GM21529 (cell line): Measurements from ENCODE around the gene WDR59.
"Not testable (repeated sequence)": the region's sequence is repeated elsewhere in the genome, so short reads cannot be mapped to it uniquely, and the experiment has no call there.

Source experiments
- ATAC-seq: cut with Tn5 transposase; IDR thresholded peaks from one replicate; pipeline ENCODE4 v1.9.1; 2021; ENCODE audit not compliant: unreplicated experiment

The WDR59 gene

DNA sequence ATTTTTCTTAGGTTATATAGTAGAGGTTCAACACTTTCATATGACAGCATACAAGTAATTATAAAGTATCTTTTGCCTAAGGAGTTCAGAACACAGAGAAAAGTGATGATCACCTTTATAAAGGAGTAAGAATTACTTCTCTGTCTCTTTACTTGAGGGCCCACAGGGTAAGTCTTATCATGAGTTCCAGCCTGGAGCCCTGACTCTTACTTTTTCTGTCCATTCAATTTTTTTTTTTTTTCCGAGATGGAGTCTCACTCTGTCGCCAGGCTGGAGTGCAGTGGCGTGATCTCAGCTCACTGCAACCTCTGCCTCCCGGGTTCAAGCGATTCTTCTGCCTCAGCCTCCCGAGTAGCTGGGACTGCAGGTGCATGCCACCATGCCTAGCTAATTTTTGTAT is 28.2 kb upstream of the WDR59 start:
- ATAC-seq, result not testable (repeated sequence)

DNA sequence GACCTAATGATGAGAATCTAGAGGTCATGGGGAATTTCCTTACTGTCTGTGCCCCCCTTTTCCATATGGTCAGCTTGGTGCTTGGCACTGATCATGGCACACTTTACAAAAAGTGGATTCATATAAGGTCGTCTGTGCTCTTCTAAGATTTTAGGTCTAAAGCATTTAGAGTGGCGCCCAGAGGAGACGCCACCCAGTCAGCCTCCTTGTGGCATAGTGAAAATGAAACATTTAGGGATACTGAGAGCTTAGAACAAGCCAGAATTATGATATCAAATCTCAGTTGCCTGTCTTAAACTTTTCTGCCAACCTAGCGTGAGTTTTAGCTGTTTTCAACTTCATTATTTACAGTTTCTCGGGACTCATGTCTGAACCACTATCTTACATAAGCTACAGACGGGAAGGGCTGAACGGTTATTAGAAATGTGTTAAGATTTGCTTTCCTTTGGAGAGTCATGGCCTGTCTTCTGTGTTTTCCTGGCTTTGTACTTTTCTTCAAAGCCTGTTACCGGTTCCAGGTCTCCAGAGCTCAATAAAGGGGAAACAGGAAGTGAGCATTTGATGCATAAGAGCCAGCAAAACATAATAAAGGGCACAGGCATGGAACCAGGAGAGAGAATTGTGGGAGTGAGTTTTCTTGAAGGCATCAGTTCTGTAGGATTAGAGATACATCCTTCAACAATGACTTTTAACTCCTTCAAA is 27.6 kb upstream of the WDR59 start:
- peak; percentile 29 for ATAC-seq

DNA sequence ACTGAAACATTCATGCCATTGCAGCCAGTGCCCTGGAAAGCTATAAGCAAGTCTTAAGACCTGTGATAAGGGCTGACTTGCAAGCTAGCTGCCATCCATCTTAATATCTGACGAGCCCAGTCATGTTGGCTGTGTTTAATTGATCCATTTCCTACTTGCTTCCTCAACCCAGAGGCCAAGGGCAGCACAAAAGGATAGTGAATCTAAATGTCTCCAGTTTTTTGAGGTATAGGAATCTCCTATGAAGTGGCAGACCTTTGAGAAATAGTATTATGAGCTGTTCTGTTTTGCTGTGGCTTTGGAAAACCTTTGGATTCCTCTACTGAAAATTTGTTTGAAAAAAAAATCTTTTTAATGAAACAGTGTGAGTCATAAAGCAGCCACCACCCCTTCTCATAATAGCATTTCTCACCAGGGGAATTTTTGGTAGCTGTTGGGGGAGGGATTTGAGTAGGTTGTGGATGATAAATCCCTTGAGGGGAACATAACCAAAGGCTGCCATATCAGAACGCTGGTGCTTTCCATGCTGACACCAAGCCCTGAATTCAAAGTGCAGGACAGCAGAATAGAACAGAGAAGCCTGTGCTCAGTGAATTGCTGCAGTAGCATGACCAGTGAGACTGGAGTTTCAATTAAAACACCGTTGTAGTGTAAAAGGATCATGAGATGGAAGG is 26.8 kb upstream of the WDR59 start:
- peak; percentile 62 for ATAC-seq

DNA sequence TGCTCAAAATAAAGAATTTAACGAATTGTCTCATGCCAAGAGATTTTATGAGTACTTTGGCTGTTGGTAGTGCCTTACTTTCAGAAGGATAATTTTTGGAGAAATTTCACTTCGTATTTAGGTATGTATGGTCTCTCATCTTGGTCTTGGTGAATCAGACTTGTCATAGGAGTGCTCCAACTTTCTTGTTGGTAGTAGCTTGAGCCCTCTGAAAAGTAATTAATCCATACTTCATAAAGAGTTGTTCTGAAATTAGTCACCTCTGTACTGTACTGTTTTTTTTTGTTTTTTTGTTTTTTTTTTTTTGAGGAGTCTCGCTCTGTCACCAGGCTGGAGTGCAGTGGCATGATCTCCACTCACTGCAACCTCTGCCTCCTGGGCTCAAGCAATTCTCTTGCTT is 25.5 kb upstream of the WDR59 start:
- no peak for ATAC-seq

DNA sequence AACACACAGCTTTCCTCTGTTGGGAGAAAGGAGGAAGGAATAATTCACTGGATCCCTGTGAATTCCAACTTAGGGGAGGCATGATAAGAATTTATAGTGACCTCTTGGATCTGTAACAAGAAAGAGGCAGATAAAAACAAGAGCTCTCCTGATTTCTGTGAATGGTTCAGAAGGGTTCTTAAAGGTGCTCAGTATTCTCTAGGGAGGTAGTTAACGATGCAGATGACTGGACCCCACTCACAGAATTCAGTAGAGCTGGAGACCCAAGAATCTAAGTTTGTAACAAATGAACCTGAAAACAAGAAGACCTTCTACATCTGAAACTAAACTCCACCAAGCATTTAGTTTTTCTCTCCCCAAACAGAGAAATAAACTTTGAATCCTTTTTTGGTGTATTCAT is 22.5 kb upstream of the WDR59 start:
- no peak for ATAC-seq

DNA sequence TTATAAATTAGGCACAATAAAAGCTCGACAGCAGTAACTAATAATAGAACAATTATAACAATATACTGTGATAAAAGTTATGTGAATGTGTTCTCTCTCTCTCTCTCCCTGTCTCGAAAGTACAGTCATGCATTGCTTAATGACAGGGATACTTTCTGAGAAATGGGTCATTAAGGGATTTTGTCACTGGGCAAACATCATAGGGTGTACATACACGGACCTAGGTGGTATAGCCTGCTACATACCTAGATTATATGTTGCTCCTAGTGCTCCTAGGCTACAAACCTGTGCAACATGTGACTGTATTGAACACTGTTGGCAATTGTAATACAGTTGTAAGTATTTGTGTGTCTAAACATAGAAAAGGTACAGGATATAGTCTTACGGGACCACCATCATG is 20.8 kb upstream of the WDR59 start:
- no peak for ATAC-seq

DNA sequence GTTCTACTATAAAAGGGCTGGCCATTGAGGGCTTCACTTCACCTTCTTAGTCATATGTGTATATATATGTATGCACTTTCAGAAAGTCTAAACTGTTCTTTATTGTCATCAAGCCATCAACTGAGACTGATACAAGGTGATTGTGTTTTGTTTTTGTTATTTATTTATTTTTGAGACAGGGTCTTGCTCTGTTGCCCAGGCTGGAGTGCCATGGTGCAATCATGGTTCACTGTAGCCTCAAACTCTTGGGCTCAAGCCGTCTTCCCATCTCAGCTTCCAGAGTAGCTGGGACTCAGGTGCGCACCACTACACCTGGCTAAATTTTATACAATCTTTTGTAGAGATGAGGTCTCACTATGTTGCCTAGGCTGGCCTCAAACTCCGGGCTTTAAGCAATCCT is 19.5 kb upstream of the WDR59 start:
- no peak for ATAC-seq

DNA sequence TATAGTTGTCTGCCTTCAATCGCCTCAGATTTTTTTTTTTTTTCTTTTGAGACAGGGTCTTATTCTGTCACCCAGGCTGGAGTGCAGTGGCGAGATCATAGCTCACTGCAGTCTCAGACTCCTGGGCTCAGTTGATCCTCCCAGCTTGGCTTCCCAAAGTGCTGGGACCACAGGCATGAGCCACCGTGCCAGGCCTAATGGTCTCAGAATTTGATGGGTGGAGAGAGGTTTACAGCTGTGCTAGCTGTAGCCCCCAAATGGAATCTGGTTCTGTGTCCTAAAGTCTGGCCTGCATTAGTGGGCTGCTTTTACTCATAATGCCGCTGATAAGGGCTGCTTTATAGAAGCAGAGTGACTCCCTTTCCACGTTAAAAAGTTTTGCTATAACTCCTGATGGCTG is 19.0 kb upstream of the WDR59 start:
- no peak for ATAC-seq

DNA sequence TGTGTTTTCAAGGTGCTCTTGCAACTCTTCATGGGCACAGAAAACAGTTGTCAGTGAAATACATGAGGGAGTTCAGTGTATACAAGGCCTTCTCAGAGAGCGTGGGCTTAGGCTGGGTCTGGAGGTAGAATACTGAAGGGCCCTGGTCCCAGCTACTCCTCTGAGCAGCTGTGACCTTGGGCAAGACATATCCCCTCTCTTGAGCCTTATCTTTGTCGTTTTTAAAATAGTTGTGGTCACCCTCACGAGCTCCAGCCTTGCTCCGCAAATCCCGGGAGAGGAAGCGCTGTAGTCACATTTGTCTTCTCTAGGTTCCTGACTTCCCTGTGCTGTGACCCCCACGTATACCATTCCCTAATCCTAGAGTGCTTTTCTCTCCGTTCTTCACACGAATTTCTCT is 17.6 kb upstream of the WDR59 start:
- ATAC-seq, result no peak

DNA sequence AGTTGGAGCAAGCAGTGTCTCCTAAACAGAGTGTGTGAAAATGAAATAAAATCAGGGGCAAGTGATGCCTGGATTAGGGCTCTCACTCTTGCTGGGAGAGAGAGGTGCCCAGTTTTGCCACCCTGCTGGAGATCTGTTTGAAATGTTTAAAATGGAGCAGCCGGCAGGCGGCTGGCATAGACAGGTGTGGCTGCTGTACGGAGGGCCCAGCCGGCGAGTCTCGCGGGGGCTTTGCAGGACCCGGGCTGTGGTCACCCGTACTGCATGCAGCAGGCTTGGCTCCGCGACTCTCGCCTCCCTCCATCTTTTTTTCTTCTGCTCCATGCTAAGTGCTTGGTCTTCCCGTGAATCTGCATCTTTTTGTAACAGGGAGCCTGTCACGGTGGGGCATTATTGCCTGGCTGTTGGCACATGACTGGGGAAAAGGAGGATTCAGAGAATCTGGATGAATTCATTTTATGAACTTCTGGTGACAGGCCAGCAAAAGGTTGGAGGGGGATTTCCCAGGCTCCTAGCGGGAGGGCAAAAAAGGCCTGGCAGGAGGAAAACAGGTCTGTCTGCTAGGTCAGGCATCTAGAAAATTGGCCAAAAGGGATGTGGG is 15.7 kb upstream of the WDR59 start:
- ATAC-seq, result no peak

DNA sequence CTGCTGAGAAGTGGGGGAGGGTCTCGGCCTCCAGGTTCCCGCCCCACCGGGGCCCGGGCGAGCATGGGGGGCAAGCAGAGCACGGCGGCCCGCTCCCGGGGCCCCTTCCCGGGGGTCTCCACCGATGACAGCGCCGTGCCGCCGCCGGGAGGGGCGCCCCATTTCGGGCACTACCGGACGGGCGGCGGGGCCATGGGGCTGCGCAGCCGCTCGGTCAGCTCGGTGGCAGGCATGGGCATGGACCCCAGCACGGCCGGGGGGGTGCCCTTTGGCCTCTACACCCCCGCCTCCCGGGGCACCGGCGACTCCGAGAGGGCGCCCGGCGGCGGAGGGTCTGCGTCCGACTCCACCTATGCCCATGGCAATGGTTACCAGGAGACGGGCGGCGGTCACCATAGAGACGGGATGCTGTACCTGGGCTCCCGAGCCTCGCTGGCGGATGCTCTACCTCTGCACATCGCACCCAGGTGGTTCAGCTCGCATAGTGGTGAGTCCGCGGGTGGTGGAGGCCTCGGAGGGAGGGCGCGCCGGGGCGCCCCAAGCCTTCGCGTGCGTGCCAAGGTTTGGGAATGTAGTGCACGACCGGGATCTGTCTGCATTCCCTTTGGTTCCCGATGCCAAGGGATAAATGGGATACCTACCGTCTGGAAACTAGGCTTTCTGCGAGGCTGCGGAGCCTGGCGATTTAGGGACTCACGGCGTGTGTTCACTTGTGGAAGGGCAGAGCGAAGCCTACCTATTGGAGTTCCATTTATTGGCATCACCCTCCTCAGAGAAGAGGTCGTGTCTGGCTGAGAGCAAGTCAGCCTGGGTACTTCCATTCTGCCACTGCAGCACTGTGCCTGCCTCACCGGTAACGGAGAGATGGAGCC is 14.9 kb upstream of the WDR59 start:
- no peak for ATAC-seq

DNA sequence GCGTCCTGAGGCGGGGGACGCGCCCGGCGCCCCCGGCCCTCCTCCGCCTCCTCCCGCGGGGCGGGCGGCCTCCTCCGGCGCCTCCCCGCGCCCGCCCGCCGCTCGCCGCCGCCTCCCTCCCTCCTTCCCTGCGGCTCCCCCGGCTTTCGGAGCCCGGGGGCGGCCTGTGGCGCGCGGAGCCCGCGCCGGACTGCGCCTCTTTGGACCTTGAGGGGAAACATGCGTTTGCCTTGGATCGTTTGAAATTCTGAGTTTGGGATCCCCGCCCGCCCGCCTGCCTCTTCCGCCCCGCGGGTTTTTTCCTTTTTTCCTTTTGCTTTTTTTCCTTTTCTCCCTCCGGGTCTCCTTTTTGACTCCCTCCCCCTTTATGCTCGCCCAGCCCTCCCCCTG is 14.3 kb upstream of the WDR59 start:
- ATAC-seq, result peak; percentile 34

DNA sequence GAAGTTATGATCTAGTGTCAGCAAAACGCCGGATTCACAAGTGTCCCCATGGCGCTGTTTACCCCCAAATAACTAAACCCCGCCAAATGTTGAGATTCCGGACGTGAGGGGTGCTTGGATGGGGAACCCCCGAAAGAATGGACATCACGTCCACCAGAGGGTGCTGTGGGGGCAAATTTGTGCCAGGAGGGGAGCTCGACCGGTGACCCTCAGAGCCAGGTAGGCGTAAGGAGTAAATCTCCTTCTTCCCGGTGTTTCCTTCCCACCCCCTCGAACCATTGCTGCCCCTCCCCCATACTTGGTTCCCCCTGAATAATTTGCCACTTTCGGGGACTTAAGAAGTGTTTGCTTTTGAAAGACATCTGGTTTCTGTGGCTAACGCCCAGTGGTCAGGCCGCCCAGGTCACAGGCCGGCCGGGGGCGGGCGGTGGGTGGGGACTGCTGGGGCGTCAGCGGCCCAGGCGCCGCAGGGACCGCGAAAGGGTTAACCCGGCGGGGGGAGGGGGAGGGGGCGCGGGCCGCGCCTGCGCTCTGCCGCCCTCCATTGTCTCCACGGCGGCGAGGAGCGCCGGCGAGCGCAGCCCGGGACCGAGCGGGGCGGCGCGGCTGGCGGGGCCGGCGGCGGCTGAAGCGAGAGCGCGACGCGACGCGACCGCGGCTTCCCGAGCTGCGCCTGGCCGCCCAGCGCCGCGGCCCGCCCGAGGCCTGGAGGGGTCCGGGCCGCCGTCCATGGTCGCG is 13.7 kb upstream of the WDR59 start, which contains the start of gene ZNRF1:
ZNRF1 (plus strand) TSS at position 544 of the 738 bp plus-strand sequence. CDS start 648 bp downstream, outside the sequence.
- peak; percentile 67 for ATAC-seq

DNA sequence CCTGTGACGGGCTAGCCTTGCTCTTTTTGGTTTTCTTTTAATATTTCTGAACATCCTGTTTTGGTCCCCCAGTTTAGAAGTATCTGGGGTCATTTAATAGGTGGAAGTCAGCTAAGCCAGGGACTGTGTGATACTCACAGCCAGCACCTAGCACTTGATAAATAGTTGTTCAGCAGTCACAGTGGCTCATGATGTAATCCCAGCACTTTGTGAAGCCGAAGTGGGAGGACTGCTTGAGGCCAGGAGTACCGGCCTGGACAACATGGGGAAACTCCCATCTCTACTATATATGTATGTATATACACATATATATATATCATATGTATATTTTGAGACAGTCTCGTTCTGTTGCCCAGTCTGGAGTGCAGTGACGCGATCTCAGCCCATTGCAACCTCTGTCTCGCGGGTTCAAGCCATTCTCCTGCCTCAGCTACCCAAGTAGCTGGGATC is 12.1 kb upstream of the WDR59 start:
- no peak for ATAC-seq

DNA sequence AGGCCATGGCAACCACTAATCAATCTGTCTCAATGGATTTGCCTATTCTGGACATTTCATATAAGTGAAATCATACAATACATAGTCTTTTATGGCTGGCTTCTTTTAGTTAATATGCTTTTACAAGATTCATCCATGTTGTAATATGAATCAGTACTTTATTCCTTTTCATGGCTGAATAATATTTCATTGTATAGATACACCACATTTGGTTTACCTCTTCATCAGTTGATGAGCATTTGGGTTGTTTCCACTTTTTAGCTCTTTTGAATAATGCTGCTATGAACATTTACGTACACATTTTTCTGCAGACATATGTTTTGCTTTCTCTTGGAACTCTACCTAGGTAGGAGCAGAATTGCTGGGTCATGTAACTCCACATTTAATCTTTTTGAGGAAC is 11.1 kb upstream of the WDR59 start:
- ATAC-seq, result no peak

DNA sequence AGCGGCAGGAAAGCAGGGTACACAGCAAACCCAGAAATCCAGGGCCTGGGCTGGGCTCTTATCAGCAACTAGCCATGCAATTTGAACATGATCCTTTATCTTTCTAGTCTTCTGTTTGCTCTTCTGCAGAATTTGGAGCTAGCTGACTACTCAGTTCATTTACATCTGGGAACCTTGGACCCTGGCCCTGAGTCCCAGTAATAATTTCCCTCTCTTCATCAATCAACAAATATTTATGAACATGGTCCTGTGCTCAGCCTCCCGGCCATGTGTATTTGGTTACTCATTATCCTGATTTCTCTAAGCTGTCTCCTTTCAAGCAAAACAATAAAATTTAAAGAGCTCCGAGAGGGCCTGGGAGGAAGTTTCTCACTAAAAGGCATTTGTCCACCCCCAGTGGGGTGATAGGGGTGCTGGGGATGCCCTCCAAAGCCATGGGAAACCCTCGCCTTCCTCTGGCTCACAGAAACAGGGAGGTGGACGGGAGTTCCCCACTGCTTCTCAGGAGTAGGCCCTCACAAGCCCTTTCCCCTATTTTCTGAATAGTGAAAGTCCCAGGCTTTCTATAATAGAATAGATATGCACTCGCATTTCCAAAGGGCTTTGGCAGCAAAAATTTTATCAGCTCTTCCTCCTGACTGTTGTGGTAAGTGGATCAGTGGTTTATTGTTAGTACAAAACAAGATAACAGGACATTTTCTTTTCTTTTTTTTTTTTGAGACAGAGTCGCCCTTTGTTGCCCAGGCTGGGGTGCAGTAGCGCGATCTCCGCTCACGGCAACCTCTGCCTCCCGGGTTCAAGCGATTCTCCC is 6.9 kb upstream of the WDR59 start:
- no peak for ATAC-seq

DNA sequence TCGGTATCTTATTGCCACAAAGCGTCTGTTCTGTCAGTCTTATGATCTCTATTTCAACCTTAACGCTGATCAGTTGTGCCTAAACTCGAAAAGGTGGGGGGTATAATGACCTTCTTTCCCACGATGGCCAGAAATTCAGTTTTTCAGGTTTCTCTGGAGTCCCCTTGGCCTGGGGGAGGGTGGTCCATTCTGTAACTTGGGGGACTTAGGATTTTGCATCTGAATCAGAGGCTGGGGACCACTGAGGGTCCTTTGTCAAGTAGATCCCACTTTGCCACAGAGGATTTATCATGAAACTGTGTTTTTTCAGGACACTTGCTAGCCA is 6.3 kb upstream of the WDR59 start:
- ATAC-seq, result no peak

DNA sequence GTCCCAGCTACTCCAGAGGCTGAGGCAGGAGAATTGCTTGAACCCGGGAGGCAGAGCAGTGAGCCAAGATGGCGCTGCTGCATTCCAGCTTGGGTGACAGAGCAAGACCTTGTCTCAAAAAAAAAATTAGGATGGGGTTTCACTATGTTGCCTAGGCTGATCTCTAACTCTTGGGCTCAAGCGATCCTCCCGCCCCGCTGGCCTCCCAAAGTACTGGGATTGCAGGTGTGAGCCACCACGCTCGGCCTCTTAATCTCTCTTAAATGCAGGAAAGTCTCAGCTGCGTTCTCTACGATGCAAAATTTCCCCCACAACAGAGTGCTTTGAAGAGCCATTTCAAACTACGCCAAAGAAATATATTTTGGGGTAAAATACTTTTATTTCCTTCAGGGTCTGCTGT is 5.9 kb upstream of the WDR59 start:
- no peak for ATAC-seq

DNA sequence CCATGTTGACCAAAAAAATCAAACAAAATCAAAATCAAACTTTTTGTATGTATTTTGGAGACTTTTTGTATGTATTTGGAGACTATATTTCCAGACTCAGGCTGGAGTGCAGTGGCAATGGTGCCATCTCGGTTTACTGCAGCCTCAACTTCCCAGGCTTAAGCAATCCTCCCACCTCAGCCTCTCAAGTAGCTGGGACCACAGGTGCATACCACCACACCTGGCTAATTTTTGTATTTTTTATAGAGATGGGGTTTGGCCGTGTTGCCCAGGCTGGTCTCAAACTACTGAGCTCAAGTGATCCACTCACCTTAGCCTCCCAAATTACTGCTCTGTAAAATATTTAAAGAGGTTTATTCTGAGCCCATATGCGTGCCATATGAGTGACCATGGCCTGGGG is 4.9 kb upstream of the WDR59 start:
- not testable (repeated sequence) for ATAC-seq
